ENCODE data around the gene ANKRD29.

DNA sequence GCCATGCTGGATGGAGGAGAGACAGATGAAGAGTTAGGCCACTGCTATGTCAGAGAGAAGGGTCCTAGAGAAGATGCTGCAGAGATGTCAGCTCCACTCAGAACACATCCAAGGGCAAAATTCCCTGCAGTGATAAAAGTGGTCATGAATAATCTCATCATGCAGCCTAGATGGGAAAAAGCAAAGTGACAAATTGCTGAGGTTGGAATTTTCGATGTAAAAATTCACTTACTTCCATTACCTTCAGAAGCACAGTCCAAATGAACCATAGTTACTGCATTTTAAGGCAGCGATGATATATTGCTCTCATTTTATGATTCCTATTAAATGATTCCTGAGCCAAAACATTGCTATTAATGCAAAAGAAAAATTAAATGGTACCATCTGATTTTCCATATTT, 16.4 kb downstream of the ANKRD29 start:
- TF ChIP-seq, protein P1, sequence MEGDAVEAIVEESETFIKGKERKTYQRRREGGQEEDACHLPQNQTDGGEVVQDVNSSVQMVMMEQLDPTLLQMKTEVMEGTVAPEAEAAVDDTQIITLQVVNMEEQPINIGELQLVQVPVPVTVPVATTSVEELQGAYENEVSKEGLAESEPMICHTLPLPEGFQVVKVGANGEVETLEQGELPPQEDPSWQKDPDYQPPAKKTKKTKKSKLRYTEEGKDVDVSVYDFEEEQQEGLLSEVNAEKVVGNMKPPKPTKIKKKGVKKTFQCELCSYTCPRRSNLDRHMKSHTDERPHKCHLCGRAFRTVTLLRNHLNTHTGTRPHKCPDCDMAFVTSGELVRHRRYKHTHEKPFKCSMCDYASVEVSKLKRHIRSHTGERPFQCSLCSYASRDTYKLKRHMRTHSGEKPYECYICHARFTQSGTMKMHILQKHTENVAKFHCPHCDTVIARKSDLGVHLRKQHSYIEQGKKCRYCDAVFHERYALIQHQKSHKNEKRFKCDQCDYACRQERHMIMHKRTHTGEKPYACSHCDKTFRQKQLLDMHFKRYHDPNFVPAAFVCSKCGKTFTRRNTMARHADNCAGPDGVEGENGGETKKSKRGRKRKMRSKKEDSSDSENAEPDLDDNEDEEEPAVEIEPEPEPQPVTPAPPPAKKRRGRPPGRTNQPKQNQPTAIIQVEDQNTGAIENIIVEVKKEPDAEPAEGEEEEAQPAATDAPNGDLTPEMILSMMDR (conservative IDR thresholded peaks at IDR 0.05): no peak
- TF ChIP-seq EZH2 (IDR thresholded peaks at IDR 0.05; ENCODE audit: low read depth): no peak
